Osteocyte (in vitro differentiated cells): Measurements from ENCODE around the gene HTR1D. TPM values are rescaled to one million over a fixed set of nuclear protein-coding genes. Genes with fewer than 3 reads are reported as not detected.

Experiments used
- DNase-seq: peaks from one replicate; pipeline ENCODE4 v3.0.0; 2021; ENCODE audit warnings: mixed read lengths; ENCODE audit not compliant: unreplicated experiment; ENCODE audit errors: extremely low spot score
- H3K27ac Mint-ChIP-seq: one replicate; pipeline ENCODE4 v1.8.0; 2021; ENCODE audit warnings: mild to moderate bottlenecking, mixed read lengths; ENCODE audit not compliant: unreplicated experiment
- H3K27me3 Mint-ChIP-seq: one replicate; pipeline ENCODE4 v1.8.0; 2021; ENCODE audit warnings: mixed read lengths; ENCODE audit not compliant: unreplicated experiment
- H3K36me3 Mint-ChIP-seq: one replicate; pipeline ENCODE4 v1.8.0; 2021; ENCODE audit warnings: mixed read lengths; ENCODE audit not compliant: unreplicated experiment
- H3K4me1 Mint-ChIP-seq: one replicate; pipeline ENCODE4 v1.8.0; 2021; ENCODE audit warnings: mixed read lengths; ENCODE audit not compliant: unreplicated experiment
- H3K4me3 Mint-ChIP-seq: one replicate; pipeline ENCODE4 v1.8.0; 2021; ENCODE audit warnings: mild to moderate bottlenecking, moderate library complexity, mixed read lengths; ENCODE audit not compliant: unreplicated experiment
- H3K9me3 Mint-ChIP-seq: one replicate; pipeline ENCODE4 v1.8.0; 2021; ENCODE audit warnings: mixed read lengths; ENCODE audit not compliant: unreplicated experiment
- CTCF ChIP-seq: fragments of 200-600 bp; sonication (generic); IDR thresholded peaks from 2 replicates; pipeline ENCODE4 v1.5.0; 2021; ENCODE audit warnings: antibody characterized with exemption, mild to moderate bottlenecking, moderate library complexity
- total RNA-seq: library from RNA; stranded (reverse); gene quantifications from 2 replicates; pipeline ENCODE4 v1.2.1, GENCODE V29; 2021

The HTR1D gene
- total RNA-seq, 1 donor from 2014 or later: 1.2 TPM

GRCh38 chr1:23148084-23148483 is 69.2 kb downstream of the HTR1D start:
- Mint-ChIP-seq H3K27me3 (no peaks in the 10 kb centered on the region), H3K27ac (peak overlapping the region; percentile 2), H3K4me1 (peaks cover 37% of the 10 kb centered on the region), H3K4me3 (no peak overlapping the region), H3K9me3 (no peaks in the 10 kb centered on the region), H3K36me3 (no peaks in the 10 kb centered on the region)
- TF ChIP-seq CTCF: no peak
- DNase-seq: no peak

Other genes with a start within 250 kb of the HTR1D start
- not detected in 2 replicates for gene LACTBL1, start 244.6 kb downstream of the HTR1D start, total RNA-seq
- not detected in 2 replicates for gene TEX46, start 201.7 kb downstream of the HTR1D start, total RNA-seq
- 103 and 107 TPM in 2 replicates for gene KDM1A, start 198.0 kb downstream of the HTR1D start, total RNA-seq
- gene LUZP1, start 48.6 kb downstream of the HTR1D start, total RNA-seq: 47.4 and 47.6 TPM in 2 replicates
- 140 and 151 TPM in 2 replicates for gene HNRNPR, start 126.8 kb upstream of the HTR1D start, total RNA-seq
- 17.4 and 18.4 TPM in 2 replicates for gene ZNF436, start 152.3 kb upstream of the HTR1D start, total RNA-seq
- gene TCEA3, start 207.2 kb upstream of the HTR1D start, total RNA-seq: 4.0 and 4.6 TPM in 2 replicates